Activated CD8-positive, alpha-beta memory T cell treated with anti-CD3 and anti-CD28 coated beads, Interleukin-2, amount 10 ng/mL, durations not matched to agents 7 days and 5 days (primary cell): Measurements from ENCODE around the gene INSYN1. TPM values are rescaled to one million over a fixed set of nuclear protein-coding genes. Genes with fewer than 3 reads are reported as not detected.

Source experiments
- ATAC-seq: fragments of 150-1000 bp; cut with Tn5 transposase; one replicate; pipeline ENCODE4 v1.10.0; 2021; ENCODE audit warnings: moderate library complexity
- CTCF ChIA-PET: fragments of 350-600 bp; sonication (Branson Sonifier 250); formaldehyde crosslinking; loops from one replicate; lab custom pipeline; 2021; ENCODE audit warnings: antibody characterized with exemption; lab: Charles Lee
- DNase-seq: peaks from one replicate; pipeline ENCODE4 v3.0.0-alpha.2; 2020
- H3K27ac Mint-ChIP-seq: one replicate; pipeline ENCODE4 v1.8.0; 2021; ENCODE audit warnings: mild to moderate bottlenecking, mixed read lengths
- H3K27me3 Mint-ChIP-seq: one replicate; pipeline ENCODE4 v1.8.0; 2021; ENCODE audit warnings: mixed read lengths
- H3K36me3 Mint-ChIP-seq: one replicate; pipeline ENCODE4 v1.8.0; 2021; ENCODE audit warnings: mild to moderate bottlenecking, mixed read lengths
- H3K4me1 Mint-ChIP-seq: one replicate; pipeline ENCODE4 v1.8.0; 2021; ENCODE audit warnings: mixed read lengths
- H3K4me3 Mint-ChIP-seq: one replicate; pipeline ENCODE4 v1.8.0; 2021; ENCODE audit warnings: mild to moderate bottlenecking, moderate library complexity, mixed read lengths
- H3K9me3 Mint-ChIP-seq: one replicate; pipeline ENCODE4 v1.8.0; 2022; ENCODE audit warnings: low read depth, mixed read lengths
- total RNA-seq, 2 experiments: library from RNA; stranded (reverse); gene quantifications; one replicate each; pipeline ENCODE4 v1.2.3, GENCODE V29; 2021

Gene INSYN1
- total RNA-seq, 2 experiments from 2014 or later, result not detected

DNA sequence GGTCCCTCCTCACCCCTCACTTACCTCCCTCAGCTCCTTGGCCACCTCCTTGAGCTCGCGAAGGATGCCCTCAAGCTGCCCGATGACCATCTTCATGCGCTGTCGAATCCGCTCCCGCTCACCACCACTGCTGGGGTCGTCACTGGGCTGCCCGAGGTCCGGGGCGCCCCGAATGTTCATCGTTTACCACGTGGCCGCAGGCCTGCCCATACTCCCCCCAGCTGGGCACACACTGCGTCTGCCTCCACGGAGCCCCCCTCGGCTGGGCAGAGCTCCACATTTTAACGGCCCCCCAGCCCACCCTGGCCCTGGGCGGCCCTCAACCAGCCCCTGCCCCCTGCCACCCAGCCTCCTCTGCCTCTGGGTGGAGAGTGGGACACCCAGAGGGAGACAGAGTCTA, 2.2 kb downstream of the INSYN1 start:
- Mint-ChIP-seq H3K36me3 (no peaks in the 10 kb centered on the region), H3K4me1 (no peaks in the 10 kb centered on the region), H3K27me3 (peaks cover 58% of the 10 kb centered on the region), H3K27ac (no peak overlapping the region), H3K9me3 (no peaks in the 10 kb centered on the region), H3K4me3 (no peak overlapping the region)
- CTCF ChIA-PET, result no interaction called here
- ATAC-seq (no peak), DNase-seq (no peak)

GRCh38 chr15:73750438-73750837, 2.7 kb downstream of the INSYN1 start:
- no peaks in the 10 kb centered on the region for H3K9me3 Mint-ChIP-seq
- H3K4me3 Mint-ChIP-seq, result no peak overlapping the region
- peaks cover 52% of the 10 kb centered on the region for H3K27me3 Mint-ChIP-seq
- no peak for DNase-seq
- no peaks in the 10 kb centered on the region for H3K36me3 Mint-ChIP-seq
- H3K4me1 Mint-ChIP-seq, result no peaks in the 10 kb centered on the region
- ATAC-seq, result no peak
- no peak overlapping the region for H3K27ac Mint-ChIP-seq
- CTCF ChIA-PET, result no interaction called here

DNA sequence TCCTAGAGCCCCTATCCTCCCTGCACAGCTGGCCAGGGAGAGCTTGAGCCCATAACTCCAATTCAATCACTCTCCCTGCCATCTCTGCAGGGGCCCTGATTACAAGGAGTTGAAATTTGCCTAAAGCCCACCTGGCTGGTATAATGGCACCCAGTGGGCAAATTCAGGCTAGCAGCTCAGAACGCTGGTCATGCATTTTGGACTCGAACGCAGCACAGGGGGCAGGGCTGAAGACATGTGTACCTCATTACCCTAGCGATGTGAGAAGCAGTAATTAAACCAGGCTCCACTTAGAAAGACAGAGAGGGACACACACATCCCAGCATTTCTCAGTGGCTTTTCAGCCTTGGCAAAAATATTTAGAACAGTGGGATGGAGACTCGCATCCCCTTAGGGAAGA, 3.2 kb downstream of the INSYN1 start:
- H3K9me3 Mint-ChIP-seq, result no peaks in the 10 kb centered on the region
- CTCF ChIA-PET, result no interaction called here
- H3K27me3 Mint-ChIP-seq, result peaks cover 51% of the 10 kb centered on the region
- no peaks in the 10 kb centered on the region for H3K4me1 Mint-ChIP-seq
- no peak for ATAC-seq
- no peaks in the 10 kb centered on the region for H3K36me3 Mint-ChIP-seq
- no peak overlapping the region for H3K27ac Mint-ChIP-seq
- no peak for DNase-seq
- H3K4me3 Mint-ChIP-seq, result no peak overlapping the region

DNA sequence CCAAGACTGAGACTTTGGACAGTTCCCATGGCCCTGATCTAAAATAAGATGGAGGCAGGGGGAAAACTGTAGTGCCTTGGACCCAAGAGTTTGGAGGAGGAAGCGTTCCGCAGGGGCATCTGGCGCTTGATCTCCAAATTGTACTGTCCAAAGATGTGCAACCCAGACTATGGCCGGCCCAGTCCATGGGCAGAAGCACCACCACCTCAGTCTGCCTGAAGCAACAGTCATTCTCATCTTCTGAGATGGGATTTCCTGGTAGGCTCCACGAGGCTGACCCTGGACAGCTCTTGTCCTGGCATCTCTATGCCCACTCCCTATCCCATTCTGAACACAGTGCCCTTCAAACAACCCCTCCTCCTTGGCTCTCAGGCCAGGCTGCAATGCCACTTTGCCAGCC, 3.6 kb downstream of the INSYN1 start:
- Mint-ChIP-seq H3K4me1 (no peaks in the 10 kb centered on the region), H3K4me3 (no peak overlapping the region), H3K27me3 (peaks cover 46% of the 10 kb centered on the region), H3K9me3 (no peaks in the 10 kb centered on the region), H3K36me3 (no peaks in the 10 kb centered on the region), H3K27ac (no peak overlapping the region)
- ATAC-seq, result no peak
- no peak for DNase-seq
- CTCF ChIA-PET, result no interaction called here

DNA sequence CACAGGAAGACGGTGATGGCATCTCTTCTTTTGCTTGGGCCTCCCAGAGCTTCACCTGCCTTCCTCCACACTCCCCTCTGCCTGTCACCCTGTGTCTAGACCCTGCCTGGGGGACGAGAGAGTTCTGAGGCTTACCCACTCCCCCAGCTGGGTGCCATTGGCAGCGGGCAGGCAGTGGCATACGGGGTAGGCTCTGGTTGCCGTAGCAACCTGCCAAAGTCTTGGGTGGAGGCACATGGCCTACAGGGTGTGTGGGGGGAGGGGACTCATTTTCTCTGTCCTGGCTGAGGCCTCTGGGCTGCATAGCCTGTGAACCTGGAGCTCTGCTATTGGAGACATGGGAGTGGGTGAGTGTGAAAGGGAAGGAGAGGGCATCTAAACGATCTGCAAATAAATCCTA, 4.4 kb downstream of the INSYN1 start:
- no peak for DNase-seq
- no peaks in the 10 kb centered on the region for H3K9me3 Mint-ChIP-seq

DNA sequence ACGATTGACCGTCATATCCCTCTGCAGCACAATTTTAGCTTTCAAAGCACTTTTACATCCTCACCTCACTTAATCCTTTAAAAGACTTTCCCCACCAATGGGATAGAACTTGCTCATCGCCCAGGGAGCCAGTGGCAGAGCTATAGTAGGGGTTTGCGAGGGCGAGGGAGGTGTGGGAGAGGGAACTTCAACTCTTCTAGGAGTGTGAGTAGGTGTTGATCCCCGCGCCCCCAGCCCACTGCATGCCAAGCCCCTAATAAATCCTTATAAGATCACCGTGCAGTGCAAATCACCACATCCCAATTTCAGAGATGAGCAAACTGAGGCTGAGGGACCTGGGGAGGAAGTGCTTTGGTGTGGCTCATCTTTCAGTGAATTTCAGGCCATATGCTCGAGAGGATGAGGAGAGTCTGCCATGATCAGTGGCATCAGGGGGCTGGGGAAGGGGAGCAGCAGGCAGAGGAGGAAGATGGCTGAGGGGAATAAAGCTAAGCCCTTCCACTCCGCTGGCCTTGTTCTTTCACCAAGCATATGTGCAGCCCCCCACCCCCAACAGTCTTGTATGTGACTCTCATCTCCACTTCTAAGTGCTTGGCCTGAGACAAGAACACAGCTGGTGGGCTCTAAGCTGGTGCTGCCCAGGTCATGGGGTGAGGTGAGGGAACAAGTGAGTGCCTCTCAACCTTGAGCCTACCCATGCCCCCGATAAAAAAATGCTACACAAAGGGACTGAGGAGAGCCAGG, 5.1 kb downstream of the INSYN1 start:
- H3K4me1 Mint-ChIP-seq, result no peaks in the 10 kb centered on the region
- CTCF ChIA-PET, result no interaction called here
- no peak overlapping the region for H3K4me3 Mint-ChIP-seq
- ATAC-seq (no peak), DNase-seq (no peak)
- no peak overlapping the region for H3K27ac Mint-ChIP-seq
- H3K9me3 Mint-ChIP-seq, result no peaks in the 10 kb centered on the region
- peaks cover 34% of the 10 kb centered on the region for H3K27me3 Mint-ChIP-seq
- no peaks in the 10 kb centered on the region for H3K36me3 Mint-ChIP-seq

More for the DNA sequence above, 4.4 kb downstream of the INSYN1 start:
- no peaks in the 10 kb centered on the region for H3K36me3 Mint-ChIP-seq
- no peak overlapping the region for H3K4me3 Mint-ChIP-seq
- no peaks in the 10 kb centered on the region for H3K4me1 Mint-ChIP-seq
- CTCF ChIA-PET, result interaction anchor here (0.5 kb wide), 1 partner anchor 1664 kb away, joined by 3 read pairs; no protein-coding TSS in a partner anchor
- no peak for ATAC-seq
- H3K27ac Mint-ChIP-seq, result no peak overlapping the region
- H3K27me3 Mint-ChIP-seq, result peaks cover 38% of the 10 kb centered on the region

GRCh38 chr15:73746883-73747282, 6.3 kb downstream of the INSYN1 start:
- Mint-ChIP-seq H3K9me3 (no peaks in the 10 kb centered on the region), H3K27me3 (peaks cover 34% of the 10 kb centered on the region), H3K36me3 (no peaks in the 10 kb centered on the region), H3K4me1 (no peaks in the 10 kb centered on the region), H3K27ac (no peak overlapping the region), H3K4me3 (no peak overlapping the region)
- ATAC-seq (no peak), DNase-seq (no peak)
- CTCF ChIA-PET, result no interaction called here

DNA sequence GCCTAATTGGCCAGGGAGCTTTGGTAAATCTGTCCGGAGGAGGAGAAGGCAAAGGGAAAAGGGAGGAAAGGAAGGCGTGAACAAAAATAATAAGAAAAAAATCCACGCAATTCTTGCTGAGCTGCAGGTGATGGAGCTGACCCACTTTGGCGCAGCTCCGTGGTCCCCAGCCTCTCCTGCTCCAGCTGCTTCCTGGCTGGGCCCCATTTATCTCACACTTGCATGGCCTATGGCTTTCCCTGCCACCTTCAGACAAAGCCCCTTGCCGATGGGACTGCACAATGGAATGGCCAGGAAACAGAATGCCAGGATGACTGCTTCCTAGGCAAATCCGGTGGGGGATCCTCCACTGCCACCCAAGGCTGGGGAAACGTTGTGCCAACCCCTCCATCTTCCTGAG, 6.9 kb downstream of the INSYN1 start:
- DNase-seq, result no peak
- no peaks in the 10 kb centered on the region for H3K36me3 Mint-ChIP-seq
- H3K27ac Mint-ChIP-seq, result no peak overlapping the region
- no peak overlapping the region for H3K4me3 Mint-ChIP-seq
- CTCF ChIA-PET, result no interaction called here
- ATAC-seq, result no peak
- no peaks in the 10 kb centered on the region for H3K4me1 Mint-ChIP-seq
- H3K27me3 Mint-ChIP-seq, result peaks cover 31% of the 10 kb centered on the region
- H3K9me3 Mint-ChIP-seq, result no peaks in the 10 kb centered on the region

GRCh38 chr15:73745073-73745472, 8.1 kb downstream of the INSYN1 start:
- CTCF ChIA-PET, result interaction anchor here (0.9 kb wide), 1 partner anchor 443 kb away, joined by 3 read pairs; no protein-coding TSS in a partner anchor
- no peaks in the 10 kb centered on the region for H3K4me1 Mint-ChIP-seq
- no peak overlapping the region for H3K4me3 Mint-ChIP-seq
- H3K27me3 Mint-ChIP-seq, result peaks cover 22% of the 10 kb centered on the region
- no peaks in the 10 kb centered on the region for H3K36me3 Mint-ChIP-seq
- DNase-seq (no peak), ATAC-seq (no peak)
- no peaks in the 10 kb centered on the region for H3K9me3 Mint-ChIP-seq
- H3K27ac Mint-ChIP-seq, result no peak overlapping the region

GRCh38 chr15:73744293-73744692, 8.9 kb downstream of the INSYN1 start:
- Mint-ChIP-seq H3K27me3 (peaks cover 17% of the 10 kb centered on the region), H3K9me3 (no peaks in the 10 kb centered on the region), H3K36me3 (no peaks in the 10 kb centered on the region), H3K4me3 (no peak overlapping the region), H3K27ac (no peak overlapping the region), H3K4me1 (no peaks in the 10 kb centered on the region)
- CTCF ChIA-PET, result no interaction called here
- ATAC-seq (no peak), DNase-seq (no peak)

DNA sequence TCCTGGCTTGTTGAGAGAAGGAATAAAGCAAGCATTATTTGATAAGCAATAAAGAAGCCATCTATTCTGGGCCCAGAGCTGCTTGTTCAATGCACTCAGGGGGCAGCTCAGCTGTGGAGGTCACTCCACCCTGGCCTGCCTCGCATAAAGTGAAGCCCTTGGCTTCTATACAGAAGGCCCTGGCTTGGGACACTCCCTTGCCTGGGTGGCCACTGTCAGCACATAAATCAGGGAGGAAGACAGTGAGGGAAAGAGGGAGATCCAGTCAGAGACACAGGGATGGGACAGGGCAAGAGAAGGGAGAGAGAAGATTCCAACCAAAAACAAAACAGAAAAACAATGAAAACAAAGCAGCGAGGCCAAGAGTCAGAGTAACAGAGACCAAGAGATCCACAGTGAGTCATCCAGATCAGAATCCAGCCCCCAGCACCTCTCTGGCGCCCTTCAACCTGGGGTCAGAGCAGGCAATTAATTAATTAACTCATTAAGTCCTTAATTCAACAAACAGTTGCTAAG, 11.8 kb downstream of the INSYN1 start:
- peaks cover 7% of the 10 kb centered on the region for H3K27me3 Mint-ChIP-seq
- H3K36me3 Mint-ChIP-seq, result no peaks in the 10 kb centered on the region
- DNase-seq (no peak), ATAC-seq (no peak)
- CTCF ChIA-PET, result no interaction called here
- H3K9me3 Mint-ChIP-seq, result no peaks in the 10 kb centered on the region
- no peak overlapping the region for H3K27ac Mint-ChIP-seq
- no peak overlapping the region for H3K4me3 Mint-ChIP-seq
- H3K4me1 Mint-ChIP-seq, result no peaks in the 10 kb centered on the region

GRCh38 chr15:73740152-73741048, 12.8 kb downstream of the INSYN1 start:
- no peak overlapping the region for H3K4me3 Mint-ChIP-seq
- H3K9me3 Mint-ChIP-seq, result no peaks in the 10 kb centered on the region
- no peak for DNase-seq
- H3K4me1 Mint-ChIP-seq, result no peaks in the 10 kb centered on the region
- CTCF ChIA-PET, result no interaction called here
- H3K36me3 Mint-ChIP-seq, result no peaks in the 10 kb centered on the region
- no peak for ATAC-seq
- peaks cover 5% of the 10 kb centered on the region for H3K27me3 Mint-ChIP-seq
- H3K27ac Mint-ChIP-seq, result no peak overlapping the region

GRCh38 chr15:73737535-73737934, 15.6 kb downstream of the INSYN1 start:
- Mint-ChIP-seq H3K27ac (no peak overlapping the region), H3K4me3 (no peak overlapping the region), H3K36me3 (no peaks in the 10 kb centered on the region), H3K27me3 (peaks cover 8% of the 10 kb centered on the region), H3K9me3 (no peaks in the 10 kb centered on the region), H3K4me1 (no peaks in the 10 kb centered on the region)
- DNase-seq, result no peak
- ATAC-seq, result no peak
- CTCF ChIA-PET, result interaction anchor here (1.0 kb wide), 1 partner anchor 192 kb away, joined by 3 read pairs; no protein-coding TSS in a partner anchor
